K562 (cell line): ENCODE data around the gene TAF1A. TPM values are rescaled to one million over a fixed set of nuclear protein-coding genes. Genes with fewer than 3 reads are reported as not detected.

Source experiments
- AFF1 ChIP-seq, 2 experiments: fragments of 450-650 bp; IDR thresholded peaks; 2 replicates each; pipeline ENCODE4 v1.6.1; 2018; ENCODE audit warnings: mild to moderate bottlenecking in 2 of 2, low read depth in 1 of 2; ENCODE audit not compliant: partially characterized antibody in 2 of 2
- DACH1 ChIP-seq: fragments of 450-650 bp; IDR thresholded peaks from 2 replicates; pipeline ENCODE4 v1.6.1; 2018; ENCODE audit not compliant: partially characterized antibody
- FOXA3 ChIP-seq, 2 experiments: fragments of 450-650 bp in 1 of 2; sonication (generic) in 1 of 2; formaldehyde crosslinking; IDR thresholded peaks in 1 of 2; conservative IDR thresholded peaks in 1 of 2; 2 replicates each; pipeline versions ENCODE4 v1.4.0 to v1.8.0; 2020 to 2022; ENCODE audit warnings: mild to moderate bottlenecking in 2 of 2, missing genetic modification reagents in 1 of 2
- NFIX ChIP-seq: fragments of 250-450 bp; sonication (Bioruptor Pico); IDR thresholded peaks from 2 replicates; pipeline ENCODE4 v1.4.0; 2020; ENCODE audit warnings: low read depth, mild to moderate bottlenecking, moderate library complexity
- PHTF2 ChIP-seq: fragments of 250-450 bp; sonication (Bioruptor Pico); IDR thresholded peaks from 2 replicates; pipeline ENCODE4 v1.5.0; 2021; ENCODE audit warnings: mild to moderate bottlenecking
- POLR2H ChIP-seq: IDR thresholded peaks from 2 replicates; pipeline ENCODE4 v1.6.1; 2016; ENCODE audit warnings: missing genetic modification characterization, low read depth, mild to moderate bottlenecking, control low read depth, missing compliant biosample characterization, moderate library complexity
- ZBTB40 ChIP-seq, 2 experiments: fragments of 450-650 bp in 1 of 2; sonication (generic) in 1 of 2; formaldehyde crosslinking in 1 of 2; IDR thresholded peaks; 2 replicates each; pipeline versions ENCODE4 v1.7.1 to v1.9.0; 2016 to 2022; ENCODE audit warnings: inconsistent platforms in 1 of 2, mild to moderate bottlenecking in 1 of 2, missing genetic modification reagents in 1 of 2
- ZNF551 ChIP-seq: fragments of 250-450 bp; sonication (Bioruptor Pico); IDR thresholded peaks from 2 replicates; pipeline ENCODE4 v1.5.0; 2021; ENCODE audit warnings: mild to moderate bottlenecking, moderate library complexity
- polyA plus RNA-seq, 8 experiments: library from polyadenylated mRNA; depleted of rRNA in 4 of 8; stranded (reverse) in 5 of 8; unstranded in 3 of 8; fragments of >200 nt; fragmentation: Nextera tagmentation in 2 of 8; fragmentation: Illumina TruSeq in 1 of 8; extraction: Ambion mirVana in 2 of 8; extraction: Trizol in 1 of 8; gene quantifications; 2 replicates each; pipeline versions ENCODE4 v1.2.1 to v1.2.3, GENCODE V29; 2011 to 2014; ENCODE audit warnings: inconsistent platforms in 1 of 8, missing spikeins in 1 of 8
- total RNA-seq, 7 experiments: library from RNA; depleted of rRNA in 6 of 7; stranded (reverse); fragments of >200 nt in 6 of 7; fragmentation: Illumina TruSeq in 2 of 7; extraction: Trizol in 2 of 7; gene quantifications; 2 replicates each; pipeline versions ENCODE4 v1.2.1 to v1.2.3, GENCODE V29; 2011 to 2021; ENCODE audit warnings: low replicate concordance in 1 of 7
- TF ChIP-seq, protein P1 (sequence below): fragments of 200-800 bp; sonication (Bioruptor generic); IDR thresholded peaks from 2 replicates; pipeline ENCODE4 v1.6.1; 2017; ENCODE audit warnings: missing genetic modification characterization, missing compliant biosample characterization

The TAF1A gene
- total and polyA plus RNA-seq, 9 of the 15 experiments (the other 6 are each of a cell fraction or from before 2014, with no cell fraction given), result 17.8 to 36.8 (median 25.3) TPM

- no peak for TF ChIP-seq PHTF2 (CRISPR knock-in tag)
- no peak for TF ChIP-seq DACH1
- peak; percentile 88 for TF ChIP-seq POLR2H (tag)
- TF ChIP-seq ZBTB40 (IDR thresholded peaks at IDR 0.05), result peak; percentile 96
- TF ChIP-seq ZBTB40 (CRISPR knock-in tag; IDR thresholded peaks at IDR 0.05), result no peak
- TF ChIP-seq AFF1 (IDR thresholded peaks at IDR 0.05; ENCODE audit: low read depth in 1 of 2, partially characterized antibody in 2 of 2), result peak in 1 of 2 experiments; percentile 51
- 0 out of 2 replicates have a peak, but pooled peaks have one; percentile 4 for TF ChIP-seq NFIX (CRISPR knock-in tag)
- no peak for TF ChIP-seq ZNF551
- TF ChIP-seq, protein P1, sequence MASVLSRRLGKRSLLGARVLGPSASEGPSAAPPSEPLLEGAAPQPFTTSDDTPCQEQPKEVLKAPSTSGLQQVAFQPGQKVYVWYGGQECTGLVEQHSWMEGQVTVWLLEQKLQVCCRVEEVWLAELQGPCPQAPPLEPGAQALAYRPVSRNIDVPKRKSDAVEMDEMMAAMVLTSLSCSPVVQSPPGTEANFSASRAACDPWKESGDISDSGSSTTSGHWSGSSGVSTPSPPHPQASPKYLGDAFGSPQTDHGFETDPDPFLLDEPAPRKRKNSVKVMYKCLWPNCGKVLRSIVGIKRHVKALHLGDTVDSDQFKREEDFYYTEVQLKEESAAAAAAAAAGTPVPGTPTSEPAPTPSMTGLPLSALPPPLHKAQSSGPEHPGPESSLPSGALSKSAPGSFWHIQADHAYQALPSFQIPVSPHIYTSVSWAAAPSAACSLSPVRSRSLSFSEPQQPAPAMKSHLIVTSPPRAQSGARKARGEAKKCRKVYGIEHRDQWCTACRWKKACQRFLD, result no peak; the same call in 1 of the 2 replicates
- TF ChIP-seq FOXA3 (CRISPR knock-in tag; conservative IDR thresholded peaks at IDR 0.05 in 1 of 2, IDR thresholded peaks at IDR 0.05 in 1 of 2), result 0 out of 4 replicates have a peak, but pooled peaks of 1 of the 2 experiments have one; percentile 34
These were observed at the start of gene TAF1A (continued) for GRCh38 chr1:222589462-222590302.
